ENCODE results near the gene SEC23IP.

The SEC23IP gene

GRCh38 chr10:119932631-119933030 lies 40.1 kb downstream of the SEC23IP start:
- DNase-seq (ENCODE audit: low read depth in 4 of 4, low spot score in 1 of 4), result no peak

GRCh38 chr10:119933179-119933578 lies 40.6 kb downstream of the SEC23IP start:
- no peak for DNase-seq (ENCODE audit: low read depth in 4 of 4, low spot score in 1 of 4)

- no peak for DNase-seq (ENCODE audit: low read depth in 4 of 4, low spot score in 1 of 4)
These were observed 48.0 kb downstream of the SEC23IP start for GRCh38 chr10:119940487-119940886.

- DNase-seq (ENCODE audit: low read depth in 4 of 4, low spot score in 1 of 4), result no peak
These were observed 50.4 kb downstream of the SEC23IP start for GRCh38 chr10:119942973-119943372.

GRCh38 chr10:119945805-119946204 lies 53.3 kb downstream of the SEC23IP start:
- no peak for DNase-seq (ENCODE audit: low read depth in 4 of 4, low spot score in 1 of 4)

- DNase-seq (ENCODE audit: low read depth in 4 of 4, low spot score in 1 of 4), result no peak
These were observed 54.8 kb downstream of the SEC23IP start for GRCh38 chr10:119947300-119947699.

GRCh38 chr10:119957451-119957850 lies 64.9 kb downstream of the SEC23IP start:
- no peak for DNase-seq (ENCODE audit: low read depth in 4 of 4, low spot score in 1 of 4)

- DNase-seq (ENCODE audit: low read depth in 4 of 4, low spot score in 1 of 4), result no peak
These were observed 70.3 kb downstream of the SEC23IP start for GRCh38 chr10:119962837-119963236.

GRCh38 chr10:119967066-119967465 lies 74.5 kb downstream of the SEC23IP start:
- no peak for DNase-seq (ENCODE audit: low read depth in 4 of 4, low spot score in 1 of 4)

GRCh38 chr10:119969609-119970008 lies 77.1 kb downstream of the SEC23IP start:
- no peak for DNase-seq (ENCODE audit: low read depth in 4 of 4, low spot score in 1 of 4)

GRCh38 chr10:119970107-119970506 lies 77.6 kb downstream of the SEC23IP start:
- DNase-seq (ENCODE audit: low read depth in 4 of 4, low spot score in 1 of 4), result no peak

- no peak for DNase-seq (ENCODE audit: low read depth in 4 of 4, low spot score in 1 of 4)
These were observed 78.4 kb downstream of the SEC23IP start for GRCh38 chr10:119970963-119971362.

- DNase-seq (ENCODE audit: low read depth in 4 of 4, low spot score in 1 of 4), result no peak
These were observed 80.8 kb downstream of the SEC23IP start for GRCh38 chr10:119973281-119973680.

- no peak for DNase-seq (ENCODE audit: low read depth in 4 of 4, low spot score in 1 of 4)
These were observed 83.9 kb downstream of the SEC23IP start for GRCh38 chr10:119976421-119976820.

GRCh38 chr10:119980956-119981750 lies 88.6 kb downstream of the SEC23IP start:
- DNase-seq (ENCODE audit: low read depth in 4 of 4, low spot score in 1 of 4), result no peak

GRCh38 chr10:119981826-119982225 lies 89.3 kb downstream of the SEC23IP start:
- no peak for DNase-seq (ENCODE audit: low read depth in 4 of 4, low spot score in 1 of 4)

- DNase-seq (ENCODE audit: low read depth in 4 of 4, low spot score in 1 of 4), result no peak
These were observed 95.8 kb downstream of the SEC23IP start for GRCh38 chr10:119988333-119988732.

- no peak for DNase-seq (ENCODE audit: low read depth in 4 of 4, low spot score in 1 of 4)
These were observed 97.4 kb downstream of the SEC23IP start for GRCh38 chr10:119989966-119990365.

GRCh38 chr10:119991066-119991465 lies 98.5 kb downstream of the SEC23IP start:
- DNase-seq (ENCODE audit: low read depth in 4 of 4, low spot score in 1 of 4), result no peak

GRCh38 chr10:119991816-119992215 lies 99.3 kb downstream of the SEC23IP start:
- no peak for DNase-seq (ENCODE audit: low read depth in 4 of 4, low spot score in 1 of 4)

Data from stimulated activated CD4-positive, alpha-beta T cell treated with anti-CD3 and anti-CD28 coated beads, Interleukin-1b, Interleukin-23, amount 100 ng/mL, for 24 hours (primary cell).